Pancreas (tissue), 10 donors: ENCODE results near the gene PMVK. TPM values are rescaled to one million over a fixed set of nuclear protein-coding genes. Genes with fewer than 3 reads are reported as not detected.

Experiments
- ATAC-seq, 4 donors: fragments of 200-7000 bp; cut with Tn5 transposase; one replicate each; pipeline versions ENCODE4 v1.8.0 to v1.9.1; 2020; ENCODE audit warnings: mild to moderate bottlenecking in 4 of 4, moderate library complexity in 4 of 4
- DNase-seq, 6 donors: peaks; one replicate each; pipeline ENCODE4 v3.0.0-alpha.2; 2020
- FAIRE-seq: peaks from 2 replicates; lab custom pipeline; 2012; peaks lifted over from hg19 to GRCh38; lab: Jason Lieb, UNC
- H3K27ac ChIP-seq, 4 donors: fragments of 200-600 bp; sonication (generic); 1 replicate in 3 of 4; 2 replicates in 1 of 4; pipeline versions ENCODE4 v1.5.0 to v1.8.0; 2020
- H3K27me3 ChIP-seq, 4 donors: fragments of 200-600 bp; one replicate each; pipeline ENCODE4 v1.8.0; 2021
- H3K36me3 ChIP-seq, 3 donors: fragments of 200-600 bp; sonication (generic) in 1 of 3; one replicate each; pipeline versions ENCODE4 v1.5.0 to v1.8.0; 2020 to 2021
- H3K4me1 ChIP-seq, 3 donors: fragments of 200-600 bp; one replicate each; pipeline ENCODE4 v1.8.0; 2021
- H3K4me3 ChIP-seq, 4 donors: fragments of 200-600 bp; sonication (generic) in 2 of 4; one replicate each; pipeline versions ENCODE4 v1.5.0 to v1.8.0; 2020 to 2021
- H3K9me3 ChIP-seq, 4 donors: fragments of 200-600 bp; one replicate each; pipeline ENCODE4 v1.8.0; 2021
- WGBS, 2 donors: extraction: QIAGEN DNeasy Blood & Tissue Kit; methylation state at CpG; one replicate each; pipeline ENCODE4 v1.1.7; 2013; 5-methylcytosine and 5-hydroxymethylcytosine counted together
- intact Hi-C, 3 donors: fragments of 100-400 bp; cut with DNase I; formaldehyde crosslinking; loops; one replicate each; pipeline versions ENCODE4 v1.11.1 to v1.14.2; 2022
- polyA plus RNA-seq, 2 donors: library from polyadenylated mRNA; stranded (reverse); fragments of 200-250 nt; gene quantifications; one replicate each; pipeline ENCODE4 v1.2.3, GENCODE V29; 2013
- total RNA-seq, 6 donors: library from RNA; stranded (reverse); fragmentation: NEBNext Ultra II Directional in 4 of 6; extraction: Animal tissue kit (Norgen Biotek cat#: 25700) in 4 of 6; gene quantifications; one replicate each; pipeline versions ENCODE4 v1.2.1 to v1.2.4, GENCODE V29; 2021 to 2023
- TF ChIP-seq, protein P1 (sequence below), 4 donors: fragments of 200-600 bp; sonication (generic) in 3 of 4; IDR thresholded peaks; one replicate each; pipeline versions ENCODE4 v1.5.0 to v1.8.0; 2021; ENCODE audit warnings: antibody characterized with exemption in 4 of 4
- donor health status: healthy with polysubstance abuse.
- donor health status: DM: no; HTN: no; CAD: no; lungs with moderate emphysema.
- donor health status: DM: no; HTN: no; CAD: no.
- donor health status: control.
- donor health status: control.
- donor health status: Bipolar disorder and iron deficiency.
- donor health status: DM: yes; HTN: yes; CAD: no.
- donor health status: DM: no; HTN: no; CAD: no.
- donor health status: DM: no; HTN: no; CAD: no.
- donor health status: DM: yes; HTN: yes; CAD: no.

PMVK gene
- total and polyA plus RNA-seq, 8 donors = 12.4 to 32.4 (median 16.8) TPM

DNA sequence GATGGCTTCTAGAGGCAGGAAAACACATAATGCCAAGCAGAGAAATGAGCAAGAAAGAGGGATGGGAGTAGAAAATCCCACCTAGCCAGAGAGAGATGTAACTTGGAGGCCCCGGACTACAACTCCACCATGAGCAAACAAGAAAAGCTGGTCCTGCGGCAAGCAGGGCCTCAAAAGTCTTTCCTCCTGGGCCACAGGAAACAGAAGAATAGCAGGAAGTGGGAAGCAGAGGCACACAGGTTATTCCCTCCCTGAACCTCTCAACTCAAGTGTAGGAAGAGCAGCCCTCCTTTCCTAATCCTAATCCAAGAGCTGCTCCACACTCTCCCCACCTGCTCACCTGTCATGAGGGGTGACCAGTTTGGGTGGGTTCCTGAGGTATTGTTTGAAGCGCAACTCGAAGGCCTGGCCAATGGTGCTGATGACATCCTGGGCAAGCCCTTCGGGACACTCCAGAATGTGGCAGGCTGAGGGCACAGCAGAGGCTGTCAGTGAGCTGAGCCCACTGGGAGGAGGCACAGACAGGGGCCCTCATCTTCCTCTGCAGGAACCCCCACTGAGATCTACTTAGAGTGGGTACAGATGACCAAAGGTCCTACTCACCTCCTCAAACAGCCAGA is 30.9 kb upstream of the PMVK start:
- Histone ChIP-seq H3K4me3 (no peak overlapping the region), H3K27ac (no peak overlapping the region), H3K4me1 (peaks cover 12 to 23% (median 15%) of the 10 kb centered on the region in 3 donors), H3K36me3 (peaks cover 0 to 44% (median 27%) of the 10 kb centered on the region in 3 donors), H3K27me3 (no peaks in the 10 kb centered on the region), H3K9me3 (no peaks in the 10 kb centered on the region)
- TF ChIP-seq, protein P1, sequence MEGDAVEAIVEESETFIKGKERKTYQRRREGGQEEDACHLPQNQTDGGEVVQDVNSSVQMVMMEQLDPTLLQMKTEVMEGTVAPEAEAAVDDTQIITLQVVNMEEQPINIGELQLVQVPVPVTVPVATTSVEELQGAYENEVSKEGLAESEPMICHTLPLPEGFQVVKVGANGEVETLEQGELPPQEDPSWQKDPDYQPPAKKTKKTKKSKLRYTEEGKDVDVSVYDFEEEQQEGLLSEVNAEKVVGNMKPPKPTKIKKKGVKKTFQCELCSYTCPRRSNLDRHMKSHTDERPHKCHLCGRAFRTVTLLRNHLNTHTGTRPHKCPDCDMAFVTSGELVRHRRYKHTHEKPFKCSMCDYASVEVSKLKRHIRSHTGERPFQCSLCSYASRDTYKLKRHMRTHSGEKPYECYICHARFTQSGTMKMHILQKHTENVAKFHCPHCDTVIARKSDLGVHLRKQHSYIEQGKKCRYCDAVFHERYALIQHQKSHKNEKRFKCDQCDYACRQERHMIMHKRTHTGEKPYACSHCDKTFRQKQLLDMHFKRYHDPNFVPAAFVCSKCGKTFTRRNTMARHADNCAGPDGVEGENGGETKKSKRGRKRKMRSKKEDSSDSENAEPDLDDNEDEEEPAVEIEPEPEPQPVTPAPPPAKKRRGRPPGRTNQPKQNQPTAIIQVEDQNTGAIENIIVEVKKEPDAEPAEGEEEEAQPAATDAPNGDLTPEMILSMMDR (IDR thresholded peaks at IDR 0.05) = no peak
- no peak for ATAC-seq
- no peak for DNase-seq
- WGBS, 2 donors = 79 to 89% methylated on average over 5 of the region's 5 CpGs
- FAIRE-seq = no peak
- intact Hi-C loops = loop anchor here in 2 of 3 donors (10.0 kb wide), 1 partner anchor 47 kb away; no protein-coding TSS in a partner anchor

DNA sequence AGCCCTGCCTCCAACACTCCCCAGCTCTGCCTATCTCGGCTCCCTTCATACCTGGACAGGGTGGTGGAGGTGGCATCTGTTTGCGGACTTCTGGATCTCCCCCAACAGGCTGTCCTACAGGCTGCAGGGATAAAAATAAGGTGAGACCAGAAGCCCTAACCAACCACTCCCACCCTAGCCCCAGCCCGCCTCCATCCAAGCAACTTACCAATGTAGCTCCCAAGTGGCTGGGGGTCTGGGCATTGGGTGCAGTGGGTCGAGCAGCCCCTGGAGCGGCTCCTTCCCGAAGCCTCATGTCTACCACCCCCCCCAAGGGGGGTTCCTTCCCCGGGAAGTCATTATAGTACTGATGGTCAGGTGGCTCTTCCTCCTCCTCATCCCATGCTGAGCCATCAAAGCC is 29.6 kb upstream of the PMVK start:
- no peak for DNase-seq
- Histone ChIP-seq H3K9me3 (no peaks in the 10 kb centered on the region), H3K4me3 (no peak overlapping the region), H3K36me3 (peaks cover 0 to 44% (median 27%) of the 10 kb centered on the region in 3 donors), H3K27me3 (no peaks in the 10 kb centered on the region), H3K4me1 (peaks cover 2 to 10% (median 2%) of the 10 kb centered on the region in 3 donors), H3K27ac (no peak overlapping the region)
- FAIRE-seq = no peak
- no peak for ATAC-seq
- intact Hi-C loops = loop anchor here in 2 of 3 donors (10.0 kb wide), 1 partner anchor 49 kb away; no protein-coding TSS in a partner anchor
- 86 to 89% methylated on average over 7 of the region's 7 CpGs for WGBS, 2 donors
- TF ChIP-seq, protein P1 (IDR thresholded peaks at IDR 0.05) = no peak

DNA sequence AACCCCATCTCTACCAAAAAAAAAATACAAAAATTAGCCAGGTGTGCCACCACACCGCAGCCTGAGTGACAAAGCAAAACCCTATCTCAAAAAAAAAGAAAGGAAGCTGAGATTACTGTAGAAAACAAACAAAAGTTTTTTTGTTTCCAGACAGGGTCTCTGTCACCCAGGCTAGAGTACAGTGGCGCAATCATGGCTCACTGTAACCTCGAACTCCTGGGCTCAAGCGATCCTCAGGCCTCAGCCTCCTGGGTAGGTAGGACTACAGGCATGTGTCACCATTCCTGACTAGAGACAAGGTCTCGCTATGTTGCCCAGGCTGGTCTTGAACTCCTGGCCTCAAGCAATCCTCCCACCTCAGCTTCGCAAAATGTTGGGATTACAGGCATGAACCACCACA is 27.8 kb upstream of the PMVK start:
- peaks cover 0 to 44% (median 27%) of the 10 kb centered on the region in 3 donors for H3K36me3 ChIP-seq

DNA sequence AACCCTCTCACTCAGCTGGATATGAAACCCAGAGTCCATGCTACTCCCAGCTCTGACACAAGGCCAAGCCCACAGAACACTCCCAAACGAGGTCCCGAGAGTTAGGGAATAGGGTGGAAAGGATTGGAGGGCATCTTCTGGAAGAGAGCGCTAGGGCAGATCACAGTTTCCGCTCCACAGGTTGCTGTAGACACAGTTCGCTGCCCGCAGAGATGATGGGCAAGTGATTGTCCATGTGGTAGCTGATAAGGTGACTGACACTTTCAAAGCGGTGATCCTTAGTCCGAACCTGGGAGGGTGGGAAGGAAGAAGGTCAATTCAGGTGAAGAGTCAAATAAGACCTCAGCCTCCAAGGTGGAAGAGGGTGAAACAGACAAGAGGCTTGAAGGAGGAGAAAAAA is 27.1 kb upstream of the PMVK start:
- TF ChIP-seq, protein P1 (IDR thresholded peaks at IDR 0.05) = no peak
- peaks cover 0 to 44% (median 30%) of the 10 kb centered on the region in 3 donors for H3K36me3 ChIP-seq
- DNase-seq (no peak), ATAC-seq (no peak), FAIRE-seq (no peak)
- H3K27ac ChIP-seq = no peak overlapping the region
- no peak overlapping the region for H3K4me3 ChIP-seq
- intact Hi-C loops = loop anchor here in 2 of 3 donors (10.0 kb wide), 1 partner anchor 51 kb away; no protein-coding TSS in a partner anchor
- H3K4me1 ChIP-seq = peaks cover 0 to 13% (median 5%) of the 10 kb centered on the region in 3 donors
- no peaks in the 10 kb centered on the region for H3K9me3 ChIP-seq
- no peaks in the 10 kb centered on the region for H3K27me3 ChIP-seq
- 70 to 72% methylated on average over 8 of the region's 8 CpGs for WGBS, 2 donors

More for the DNA sequence above, 27.8 kb upstream of the PMVK start:
- Histone ChIP-seq H3K27ac (no peak overlapping the region), H3K4me1 (peaks cover 0 to 13% (median 5%) of the 10 kb centered on the region in 3 donors), H3K9me3 (no peaks in the 10 kb centered on the region), H3K4me3 (no peak overlapping the region), H3K27me3 (no peaks in the 10 kb centered on the region)
- ATAC-seq = no peak
- 71 to 76% methylated on average over 6 of the region's 6 CpGs for WGBS, 2 donors
- intact Hi-C loops = loop anchor here in 2 of 3 donors (10.0 kb wide), 1 partner anchor 50 kb away; no protein-coding TSS in a partner anchor
- FAIRE-seq = no peak
- DNase-seq = no peak
- TF ChIP-seq, protein P1 (IDR thresholded peaks at IDR 0.05) = no peak
